H1 (cell line): ENCODE data around the gene PLCB1. TPM values are rescaled to one million over a fixed set of nuclear protein-coding genes. Genes with fewer than 3 reads are reported as not detected.

Experiments used
- CTCF ChIA-PET: fragments of 300-600 bp; sonication (Branson Sonifier 250); formaldehyde crosslinking; loops from one replicate; lab custom pipeline; 2021; ENCODE audit not compliant: partially characterized antibody; lab: Charles Lee
- POLR2A ChIA-PET: fragments of 300-600 bp; sonication (Branson Sonifier 250); formaldehyde crosslinking; loops from one replicate; lab custom pipeline; 2021; ENCODE audit warnings: inconsistent platforms; ENCODE audit not compliant: partially characterized antibody; lab: Charles Lee
- DNase-seq, 2 experiments: peaks; one replicate each; pipeline versions ENCODE4 v3.0.0 to v3.0.0-alpha.2; 2010 to 2022; ENCODE audit warnings: low spot score in 2 of 2, low read depth in 1 of 2, mixed read lengths in 1 of 2
- FAIRE-seq: peaks from 2 replicates; lab custom pipeline; 2011; peaks lifted over from hg19 to GRCh38; lab: Jason Lieb, UNC
- H2AFZ ChIP-seq: 2 replicates; pipeline ENCODE4 v1.8.1; 2012; ENCODE audit warnings: low read length, inconsistent platforms
- H2AK5ac ChIP-seq: 2 replicates; pipeline ENCODE4 v1.6.1; 2013; ENCODE audit warnings: low read depth, low read length
- H2BK120ac ChIP-seq: replicated peaks from 2 replicates; pipeline ENCODE3; 2013; ENCODE audit warnings: low read depth, low read length, inconsistent platforms
- H2BK12ac ChIP-seq: 2 replicates; pipeline ENCODE4 v1.6.1; 2013; ENCODE audit warnings: low read depth, low read length
- H2BK15ac ChIP-seq: 2 replicates; pipeline ENCODE4 v1.6.1; 2013; ENCODE audit warnings: low read length
- H2BK20ac ChIP-seq: 2 replicates; pipeline ENCODE4 v1.6.1; 2013; ENCODE audit warnings: low read length
- H2BK5ac ChIP-seq: 2 replicates; pipeline ENCODE4 v1.6.1; 2013; ENCODE audit warnings: low read depth, low read length
- H3K14ac ChIP-seq: 2 replicates; pipeline ENCODE4 v1.6.1; 2013; ENCODE audit warnings: inconsistent platforms; ENCODE audit not compliant: insufficient read length
- H3K18ac ChIP-seq: 2 replicates; pipeline ENCODE4 v1.6.1; 2013; ENCODE audit warnings: low read length; ENCODE audit errors: extremely low read depth
- H3K23ac ChIP-seq: 2 replicates; pipeline ENCODE4 v1.6.1; 2013; ENCODE audit warnings: inconsistent platforms; ENCODE audit not compliant: insufficient read length
- H3K23me2 ChIP-seq: 2 replicates; pipeline ENCODE4 v1.6.1; 2013; ENCODE audit warnings: low read depth, low read length
- H3K27ac ChIP-seq: 2 replicates; pipeline ENCODE4 v1.6.1; 2011; ENCODE audit warnings: low read depth, low read length, inconsistent platforms
- H3K27me3 ChIP-seq, 4 experiments: replicated peaks in 1 of 4; 1 replicate in 1 of 4; 2 replicates in 3 of 4; pipeline versions ENCODE4 v1.6.1 to v1.8.1; 2011 to 2013; ENCODE audit warnings: low read length in 3 of 4, mild to moderate bottlenecking in 3 of 4, inconsistent platforms in 2 of 4, mixed read lengths in 2 of 4, moderate library complexity in 1 of 4; ENCODE audit not compliant: control insufficient read depth in 3 of 4, insufficient read depth in 3 of 4; ENCODE audit errors: extremely low read depth in 1 of 4
- H3K36me3 ChIP-seq, 4 experiments: 2 replicates each; pipeline versions ENCODE4 v1.6.1 to v1.8.1; 2011 to 2013; ENCODE audit warnings: mild to moderate bottlenecking in 4 of 4, low read length in 3 of 4, moderate library complexity in 2 of 4, control low read depth in 1 of 4, inconsistent platforms in 1 of 4; ENCODE audit not compliant: insufficient read depth in 4 of 4, control insufficient read depth in 2 of 4
- H3K4ac ChIP-seq: replicated peaks from 2 replicates; pipeline ENCODE3; 2013; ENCODE audit warnings: low read length, low read depth, mixed read lengths, inconsistent platforms; ENCODE audit not compliant: insufficient read length
- H3K4me1 ChIP-seq, 4 experiments: replicated peaks in 1 of 4; 1 replicate in 1 of 4; 2 replicates in 3 of 4; pipeline versions ENCODE4 v1.6.1 to v1.8.1; 2011 to 2013; ENCODE audit warnings: low read length in 3 of 4, inconsistent platforms in 2 of 4, mixed read lengths in 1 of 4; ENCODE audit not compliant: insufficient read depth in 4 of 4, control insufficient read depth in 3 of 4
- H3K4me2 ChIP-seq, 2 experiments: 2 replicates each; pipeline versions ENCODE4 v1.6.1 to v1.8.1; 2011 to 2013; ENCODE audit warnings: low read depth in 2 of 2, low read length in 2 of 2, control low read depth in 1 of 2, inconsistent platforms in 1 of 2, mild to moderate bottlenecking in 1 of 2; ENCODE audit not compliant: insufficient read depth in 1 of 2
- H3K4me3 ChIP-seq, 4 experiments: fragments of 200-600, 300-600 bp in 1 of 4; sonication (generic), shearing (Covaris generic), sonication (Bioruptor Twin) in 1 of 4; 2 replicates each; pipeline versions ENCODE4 v1.5.1 to v1.8.1; 2011 to 2016; ENCODE audit warnings: low read length in 4 of 4, low read depth in 3 of 4, control low read depth in 2 of 4, inconsistent platforms in 2 of 4, mild to moderate bottlenecking in 2 of 4, mixed read lengths in 1 of 4, moderate library complexity in 1 of 4; ENCODE audit not compliant: insufficient read depth in 2 of 4; ENCODE audit errors: extremely low read depth in 1 of 4
- H3K56ac ChIP-seq: replicated peaks from 2 replicates; pipeline ENCODE3; 2013; ENCODE audit warnings: low read depth, mild to moderate bottlenecking, mixed read lengths, low read length, inconsistent platforms; ENCODE audit not compliant: insufficient read length
- H3K79me1 ChIP-seq: 2 replicates; pipeline ENCODE4 v1.6.1; 2013; ENCODE audit warnings: low read depth, low read length, control low read depth
- H3K79me2 ChIP-seq, 2 experiments: 2 replicates each; pipeline versions ENCODE4 v1.6.1 to v1.8.1; 2012 to 2013; ENCODE audit warnings: low read length in 2 of 2, mild to moderate bottlenecking in 2 of 2, inconsistent platforms in 1 of 2; ENCODE audit not compliant: insufficient read depth in 2 of 2, control insufficient read depth in 1 of 2
- H3K9ac ChIP-seq, 4 experiments: replicated peaks in 1 of 4; 1 replicate in 1 of 4; 2 replicates in 3 of 4; pipeline versions ENCODE4 v1.6.1 to v1.8.1; 2011 to 2013; ENCODE audit warnings: low read depth in 3 of 4, low read length in 3 of 4, control low read depth in 2 of 4, mild to moderate bottlenecking in 2 of 4, moderate library complexity in 2 of 4, inconsistent platforms in 1 of 4; ENCODE audit errors: extremely low read depth in 1 of 4
- H3K9me3 ChIP-seq, 2 experiments: 2 replicates each; pipeline versions ENCODE4 v1.6.1 to v1.8.1; 2012 to 2013; ENCODE audit warnings: mild to moderate bottlenecking in 2 of 2, moderate library complexity in 2 of 2, control low read depth in 1 of 2, inconsistent platforms in 1 of 2, low read depth in 1 of 2, low read length in 1 of 2, mixed read lengths in 1 of 2; ENCODE audit not compliant: insufficient read depth in 2 of 2
- H4K20me1 ChIP-seq, 2 experiments: replicated peaks in 1 of 2; 2 replicates each; pipeline versions ENCODE3 to v1.8.1; 2011 to 2013; ENCODE audit warnings: inconsistent platforms in 2 of 2, low read length in 2 of 2, mild to moderate bottlenecking in 1 of 2; ENCODE audit not compliant: insufficient read depth in 2 of 2, control insufficient read depth in 1 of 2
- H4K5ac ChIP-seq: 2 replicates; pipeline ENCODE4 v1.6.1; 2013; ENCODE audit warnings: low read length, low read depth, mixed read lengths, inconsistent platforms; ENCODE audit not compliant: insufficient read length
- H4K8ac ChIP-seq: 2 replicates; pipeline ENCODE4 v1.8.0; 2013; ENCODE audit warnings: mild to moderate bottlenecking, moderate library complexity, low read length, inconsistent platforms; ENCODE audit not compliant: insufficient read depth; ENCODE audit errors: extremely low read depth
- H4K91ac ChIP-seq: replicated peaks from 2 replicates; pipeline ENCODE3; 2013; ENCODE audit warnings: low read length, mixed read lengths, inconsistent platforms; ENCODE audit not compliant: insufficient read length
- CTBP2 ChIP-seq: IDR thresholded peaks from 2 replicates; pipeline ENCODE4 v1.7.0; 2011; ENCODE audit warnings: borderline replicate concordance, mild to moderate bottlenecking, moderate library complexity, mixed read lengths, low read length; ENCODE audit not compliant: insufficient read depth, insufficient read length
- FOSL1 ChIP-seq: IDR thresholded peaks from 2 replicates; pipeline ENCODE4 v1.6.1; 2011; ENCODE audit warnings: mild to moderate bottlenecking, low read depth, low read length, moderate library complexity; ENCODE audit not compliant: insufficient read depth
- JUN ChIP-seq: IDR thresholded peaks from 2 replicates; pipeline ENCODE4 v1.6.1; 2011; ENCODE audit warnings: low read depth, mild to moderate bottlenecking, improper control_type of control experiment, low read length
- KDM4A ChIP-seq: IDR thresholded peaks from one replicate; pipeline ENCODE4 v1.7.1; 2012; ENCODE audit warnings: low read depth, mild to moderate bottlenecking, moderate library complexity, low read length, inconsistent platforms; ENCODE audit not compliant: severe bottlenecking
- POLR2A ChIP-seq, 2 experiments: IDR thresholded peaks; 1 replicate in 1 of 2; 2 replicates in 1 of 2; pipeline ENCODE4 v1.6.1; 2011; ENCODE audit warnings: low read depth in 2 of 2, low read length in 2 of 2, mild to moderate bottlenecking in 2 of 2; ENCODE audit errors: control extremely low read depth in 1 of 2
- RBBP5 ChIP-seq: IDR thresholded peaks from 2 replicates; pipeline ENCODE4 v1.7.1; 2012; ENCODE audit warnings: low read depth, mild to moderate bottlenecking, inconsistent platforms, low read length, moderate library complexity, borderline replicate concordance
- SIN3A ChIP-seq, 2 experiments: IDR thresholded peaks in 1 of 2; conservative IDR thresholded peaks in 1 of 2; 2 replicates each; pipeline ENCODE4 v1.6.1; 2011 to 2012; ENCODE audit warnings: low read length in 2 of 2, improper control_type of control experiment in 1 of 2, low read depth in 1 of 2, mild to moderate bottlenecking in 1 of 2
- TAF7 ChIP-seq: optimal IDR thresholded peaks from 2 replicates; pipeline ENCODE3; 2011; ENCODE audit warnings: low read depth, mild to moderate bottlenecking, inconsistent platforms, low read length, moderate library complexity, borderline replicate concordance
- polyA plus RNA-seq, 7 experiments: library from polyadenylated mRNA; depleted of rRNA in 3 of 7; stranded (reverse) in 5 of 7; unstranded in 2 of 7; fragments of >200 nt in 5 of 7; fragments of 200-250 nt in 2 of 7; gene quantifications; 1 replicate in 5 of 7; 2 replicates in 1 of 7; 4 replicates in 1 of 7; pipeline versions ENCODE4 v1.2.1 to v1.2.3, GENCODE V29; 2011 to 2013; ENCODE audit warnings: missing spikeins in 2 of 7, mixed read lengths in 2 of 7
- total RNA-seq: library from RNA; stranded (reverse); fragmentation: NEBNext Ultra II Directional; extraction: Animal tissue kit (Norgen Biotek cat#: 25700); gene quantifications from 2 replicates; pipeline ENCODE4 v1.2.1, GENCODE V29; 2021

PLCB1 gene
- total and polyA plus RNA-seq, 2 of the 8 experiments (the other 6 are each of a cell fraction or from before 2014, with no cell fraction given), result 2.6 to 9.1 TPM

DNA sequence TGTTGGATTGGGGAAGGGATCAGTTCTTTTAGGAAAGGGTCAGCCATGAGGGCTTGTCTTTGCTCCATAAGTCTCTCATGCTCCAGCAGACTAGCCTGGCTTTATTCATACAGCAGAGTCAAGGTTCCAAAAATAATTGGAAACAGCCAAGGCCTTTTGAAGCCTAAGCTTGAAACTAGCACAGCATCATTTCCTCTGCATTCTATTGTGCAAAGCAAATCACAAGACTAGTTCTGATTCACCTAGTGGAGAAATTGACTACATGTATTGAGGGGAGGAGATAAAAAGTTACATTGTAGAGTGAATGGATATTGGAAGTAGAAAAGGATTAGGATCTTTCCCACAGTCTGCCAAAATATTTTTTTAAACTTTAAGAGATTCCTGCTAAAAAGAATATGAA lies 777.5 kb downstream of the PLCB1 start:
- FAIRE-seq, result no peak
- Histone ChIP-seq H3K23me2 (no peaks in the 10 kb centered on the region), H4K8ac (no peak overlapping the region), H3K23ac (no peak overlapping the region), H2BK20ac (no peak overlapping the region), H4K91ac (no peak overlapping the region), H4K20me1 (no peaks in the 10 kb centered on the region), H3K4me1 (no peaks in the 10 kb centered on the region; a peak in 1 of 7 replicates), H2BK120ac (no peak overlapping the region), H4K5ac (no peak overlapping the region), H3K9me3 (no peaks in the 10 kb centered on the region; a peak in 1 of 4 replicates), H2AFZ (no peak overlapping the region), H3K36me3 (no peaks in the 10 kb centered on the region), H2AK5ac (no peak overlapping the region), H3K79me2 (no peaks in the 10 kb centered on the region), H3K4ac (no peak overlapping the region), H3K18ac (no peak overlapping the region), H3K4me2 (no peak overlapping the region), H2BK15ac (no peak overlapping the region), H3K27ac (no peak overlapping the region), H3K79me1 (no peaks in the 10 kb centered on the region), H3K4me3 (no peak overlapping the region), H3K9ac (no peak overlapping the region), H3K14ac (no peak overlapping the region), H2BK12ac (no peak overlapping the region), H3K27me3 (no peaks in the 10 kb centered on the region), H2BK5ac (no peak overlapping the region), H3K56ac (no peak overlapping the region)
- DNase-seq, result no peak
- ChIA-PET CTCF (interaction anchor here (0.6 to 2.0 kb wide), 2 partner anchors 9 to 42 kb away, joined by 3 to 6 read pairs; no protein-coding TSS in a partner anchor), POLR2A (no interaction called here)
- no peak for TF ChIP-seq SIN3A (conservative IDR thresholded peaks at IDR 0.05 in 1 of 2, IDR thresholded peaks at IDR 0.05 in 1 of 2; ENCODE audit: low read depth in 1 of 2, low read length in 2 of 2)
- TF ChIP-seq POLR2A (IDR thresholded peaks at IDR 0.05; ENCODE audit: control extremely low read depth in 1 of 2, low read depth in 2 of 2, low read length in 2 of 2), result no peak
- no peak for TF ChIP-seq TAF7
- TF ChIP-seq JUN, result no peak
- no peak for TF ChIP-seq RBBP5
- no peak for TF ChIP-seq CTBP2
- TF ChIP-seq FOSL1, result no peak
- TF ChIP-seq KDM4A, result no peak
